NCI-H2196 (cell line): ENCODE results near the gene GM2A.

Experiments used
- DNase-seq: peaks from one replicate; lab custom pipeline; 2025; ENCODE audit not compliant: unreplicated experiment; lab: John Stamatoyannopoulos, UW

Gene GM2A

GRCh38 chr5:151252762-151253604 lies at the start of gene GM2A:
GM2A (plus strand) TSS chr5:151253185; CDS start chr5:151253217, 32 bp downstream.
- peak; percentile 98 for DNase-seq

DNA sequence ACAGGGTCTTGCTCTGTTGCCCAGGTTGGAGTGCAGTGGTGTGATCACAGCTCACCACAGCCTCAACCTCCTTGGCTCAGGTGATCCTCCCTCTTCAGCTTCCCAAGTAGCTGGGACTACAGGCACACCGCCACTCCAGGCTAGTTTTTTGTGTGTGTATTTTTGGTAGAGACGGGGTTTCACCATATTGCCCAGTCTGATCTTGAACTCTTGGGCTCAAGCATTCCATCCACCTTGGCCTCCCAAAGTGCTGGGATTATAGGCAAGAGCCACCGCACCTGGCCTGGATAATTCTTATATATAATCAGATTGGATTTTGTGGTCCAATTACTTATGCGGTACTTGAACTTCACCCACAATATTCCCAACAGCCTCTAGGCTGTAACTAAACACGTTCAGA lies 48.9 kb upstream of the GM2A start:
- DNase-seq, result no peak

GRCh38 chr5:151205411-151205810 lies 47.6 kb upstream of the GM2A start:
- DNase-seq, result no peak

- no peak for DNase-seq
These were observed 44.5 kb upstream of the GM2A start for GRCh38 chr5:151208481-151208914.

GRCh38 chr5:151212406-151212798 lies 40.6 kb upstream of the GM2A start:
- no peak for DNase-seq

DNA sequence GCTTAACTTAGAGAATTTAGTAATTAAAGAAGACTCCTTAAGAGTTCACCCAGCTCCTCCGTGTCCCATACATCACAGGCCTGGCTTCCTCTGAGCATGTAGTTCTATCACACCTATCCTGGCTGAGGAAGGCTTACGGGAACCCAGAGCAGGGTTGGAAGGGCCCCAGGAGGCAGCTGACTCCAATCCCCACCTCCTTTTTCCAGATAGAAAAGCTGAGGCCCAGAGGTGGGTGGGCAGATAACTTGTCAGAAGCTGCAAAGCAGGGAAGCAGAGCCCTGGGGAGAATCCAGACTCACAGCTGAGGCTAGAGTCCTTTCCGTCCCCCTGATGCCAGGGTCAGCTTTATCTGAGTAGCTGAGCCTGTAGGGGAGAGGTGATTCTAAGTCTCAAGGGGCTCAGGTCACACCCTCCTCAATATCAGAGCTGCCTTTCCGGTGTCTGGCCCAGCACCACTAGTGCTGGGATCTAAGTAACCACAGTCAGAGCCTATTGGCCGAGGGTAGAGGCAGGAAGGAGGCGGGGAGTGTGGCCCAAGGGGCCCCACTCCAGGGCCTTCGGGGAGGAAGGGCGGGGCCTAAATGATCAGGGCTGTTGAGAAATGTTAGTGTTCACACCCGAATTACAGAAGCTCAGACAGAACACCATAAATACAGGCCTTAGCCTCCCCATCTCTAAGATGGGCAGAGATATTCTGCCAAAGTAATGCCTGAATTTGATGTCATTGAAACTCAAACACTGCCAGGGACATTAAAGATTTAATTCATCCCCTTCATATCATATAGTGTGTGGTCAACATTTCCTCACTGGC lies 39.0 kb upstream of the GM2A start:
- no peak for DNase-seq

DNA sequence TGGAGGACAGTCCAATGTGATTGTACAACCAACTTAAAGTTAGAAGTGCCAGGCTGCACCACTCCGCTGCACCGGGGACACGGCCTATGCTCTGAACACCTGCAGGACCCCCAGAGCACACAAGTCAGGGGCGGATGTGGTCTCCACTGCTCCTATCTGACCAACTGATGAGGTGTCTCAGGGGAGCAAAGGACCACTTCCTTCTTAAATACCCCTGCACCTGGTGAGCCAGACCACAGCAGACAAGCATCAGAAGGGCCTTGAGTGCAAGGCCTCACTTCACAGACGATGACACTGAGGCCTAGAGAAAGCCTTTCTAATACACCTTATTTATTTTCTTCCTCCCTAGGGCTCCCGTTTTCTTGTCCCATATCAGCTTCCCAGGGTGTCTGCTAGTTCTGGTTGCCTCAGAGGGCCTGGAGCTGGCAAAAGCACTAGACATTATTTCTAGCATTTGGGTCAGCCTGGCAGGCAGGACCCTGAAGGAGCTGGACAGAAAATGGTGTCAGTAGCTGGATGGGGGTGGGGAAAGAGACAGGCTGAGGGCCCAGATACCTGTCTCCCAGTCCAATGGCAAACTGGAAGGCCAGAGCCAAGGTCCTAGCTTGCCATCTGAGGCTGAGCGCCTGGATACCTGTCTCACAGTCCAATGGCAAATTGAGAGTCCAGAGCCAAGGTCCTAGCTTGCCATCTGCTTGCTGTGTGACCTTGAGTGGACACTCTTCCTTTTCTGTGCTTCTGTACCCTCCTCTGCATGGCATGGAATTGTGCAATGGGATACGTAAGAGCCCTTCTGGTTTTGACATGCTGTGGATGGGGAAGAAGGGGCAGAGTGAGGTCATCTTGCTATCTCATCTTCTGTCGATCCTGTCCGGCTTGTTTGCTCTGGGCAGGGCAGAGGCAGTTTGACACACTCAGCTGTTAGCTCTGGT lies 38.1 kb upstream of the GM2A start:
- DNase-seq, result no peak

DNA sequence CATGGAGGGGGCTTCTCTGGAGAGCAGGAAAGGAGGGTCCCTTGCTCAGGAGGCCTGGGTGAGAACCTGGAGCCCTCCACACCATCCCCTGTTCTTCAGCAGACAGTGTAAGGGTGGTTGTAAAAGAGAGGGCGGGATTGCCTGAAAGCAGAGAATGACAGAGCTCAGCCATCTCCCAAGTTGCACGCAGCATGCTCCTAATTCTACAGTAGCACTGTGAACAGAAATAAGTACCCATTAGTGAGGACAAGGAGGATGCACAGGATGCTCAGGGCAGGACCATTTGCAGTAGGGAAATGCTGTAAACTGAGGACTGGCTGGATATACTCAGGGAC lies 37.5 kb upstream of the GM2A start:
- no peak for DNase-seq

DNA sequence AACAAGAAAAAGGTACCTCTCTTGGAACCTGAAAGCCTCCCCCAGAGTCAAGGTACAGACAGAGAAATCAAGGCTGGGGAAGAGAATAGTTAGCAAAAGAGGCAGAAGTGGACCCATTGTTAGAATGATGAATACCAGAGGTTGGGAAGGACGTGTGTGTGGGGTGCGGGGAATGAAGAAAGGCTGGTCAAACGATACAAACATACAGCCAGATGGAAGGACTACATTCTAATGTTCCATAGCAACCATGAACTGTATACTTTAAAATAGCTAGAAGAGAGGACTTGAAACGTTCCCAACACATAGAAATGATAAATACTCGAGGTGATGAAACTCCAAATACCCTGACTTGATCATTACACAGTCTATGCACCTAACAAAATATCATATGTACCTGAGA lies 36.2 kb upstream of the GM2A start:
- no peak for DNase-seq

- DNase-seq, result no peak
These were observed 34.8 kb upstream of the GM2A start for GRCh38 chr5:151218177-151218576.

DNA sequence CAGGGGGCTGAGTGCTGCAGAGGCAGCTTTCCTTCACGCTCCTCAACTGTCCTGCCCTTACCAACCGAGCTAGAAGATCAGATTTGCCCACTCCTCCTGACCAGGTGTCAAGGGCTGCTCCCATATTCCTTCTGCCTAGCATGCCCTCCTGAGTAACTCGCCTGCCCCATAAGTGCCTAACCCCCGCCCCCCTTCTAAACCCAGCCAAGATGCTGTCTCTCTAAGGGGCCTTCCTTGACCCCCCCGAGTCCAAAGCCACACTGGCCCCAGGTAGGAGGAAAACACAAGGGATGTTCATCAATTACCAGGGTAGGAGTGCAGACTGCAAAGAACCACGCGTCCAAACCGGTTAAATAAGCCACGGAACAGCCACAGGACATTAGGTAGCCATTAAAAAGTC lies 33.8 kb upstream of the GM2A start:
- DNase-seq, result no peak

- DNase-seq, result no peak
These were observed 33.2 kb upstream of the GM2A start for GRCh38 chr5:151219789-151220188.

GRCh38 chr5:151221574-151221973 lies 31.4 kb upstream of the GM2A start:
- no peak for DNase-seq

- no peak for DNase-seq
These were observed 30.8 kb upstream of the GM2A start for GRCh38 chr5:151222054-151222789.

- no peak for DNase-seq
These were observed 30.1 kb upstream of the GM2A start for GRCh38 chr5:151222790-151223446.

- DNase-seq, result peak; percentile 50
These were observed 29.3 kb upstream of the GM2A start, which contains the start of gene CCDC69 for GRCh38 chr5:151223447-151224264. CCDC69 (minus strand) TSS chr5:151224092; CDS start chr5:151223970, 122 bp downstream.

- no peak for DNase-seq
These were observed 28.6 kb upstream of the GM2A start for GRCh38 chr5:151224372-151224771.

GRCh38 chr5:151225071-151225470 lies 27.9 kb upstream of the GM2A start:
- no peak for DNase-seq

- DNase-seq, result no peak
These were observed 27.5 kb upstream of the GM2A start for GRCh38 chr5:151225475-151225874.
